Glutamatergic neuron (in vitro differentiated cells): ENCODE measurements around the gene NOMO2. TPM values are rescaled to one million over a fixed set of nuclear protein-coding genes. Genes with fewer than 3 reads are reported as not detected.
"Not testable (repeated sequence)": the region's sequence is repeated elsewhere in the genome, so short reads cannot be mapped to it uniquely, and the experiment has no call there.

Experiments used
- DNase-seq: peaks from one replicate; pipeline ENCODE4 v3.0.0; 2022
- H3K27ac Mint-ChIP-seq: one replicate; pipeline ENCODE4 v1.8.0; 2020; ENCODE audit warnings: mild to moderate bottlenecking, mixed read lengths, inconsistent platforms; ENCODE audit not compliant: unreplicated experiment
- H3K27me3 Mint-ChIP-seq: one replicate; pipeline ENCODE4 v1.8.0; 2020; ENCODE audit warnings: mild to moderate bottlenecking, moderate library complexity, mixed read lengths, inconsistent platforms; ENCODE audit not compliant: unreplicated experiment
- H3K36me3 Mint-ChIP-seq: one replicate; pipeline ENCODE4 v1.8.0; 2020; ENCODE audit warnings: mild to moderate bottlenecking, mixed read lengths, inconsistent platforms; ENCODE audit not compliant: unreplicated experiment
- H3K4me1 Mint-ChIP-seq: one replicate; pipeline ENCODE4 v1.8.0; 2020; ENCODE audit warnings: mild to moderate bottlenecking, low read depth, mixed read lengths, inconsistent platforms; ENCODE audit not compliant: unreplicated experiment
- H3K4me3 Mint-ChIP-seq: one replicate; pipeline ENCODE4 v1.8.0; 2020; ENCODE audit warnings: mild to moderate bottlenecking, mixed read lengths, inconsistent platforms; ENCODE audit not compliant: unreplicated experiment
- H3K9me3 Mint-ChIP-seq: one replicate; pipeline ENCODE4 v1.8.0; 2020; ENCODE audit warnings: mild to moderate bottlenecking, moderate library complexity, mixed read lengths, inconsistent platforms; ENCODE audit not compliant: unreplicated experiment
- total RNA-seq: library from RNA; stranded (reverse); fragmentation: NEBNext Ultra II Directional; extraction: Animal tissue kit (Norgen Biotek cat#: 25700); gene quantifications from one replicate; pipeline ENCODE4 v1.2.1, GENCODE V29; 2021; ENCODE audit not compliant: unreplicated experiment

Gene NOMO2
- total RNA-seq, 1 donor from 2014 or later: 83.5 TPM

DNA sequence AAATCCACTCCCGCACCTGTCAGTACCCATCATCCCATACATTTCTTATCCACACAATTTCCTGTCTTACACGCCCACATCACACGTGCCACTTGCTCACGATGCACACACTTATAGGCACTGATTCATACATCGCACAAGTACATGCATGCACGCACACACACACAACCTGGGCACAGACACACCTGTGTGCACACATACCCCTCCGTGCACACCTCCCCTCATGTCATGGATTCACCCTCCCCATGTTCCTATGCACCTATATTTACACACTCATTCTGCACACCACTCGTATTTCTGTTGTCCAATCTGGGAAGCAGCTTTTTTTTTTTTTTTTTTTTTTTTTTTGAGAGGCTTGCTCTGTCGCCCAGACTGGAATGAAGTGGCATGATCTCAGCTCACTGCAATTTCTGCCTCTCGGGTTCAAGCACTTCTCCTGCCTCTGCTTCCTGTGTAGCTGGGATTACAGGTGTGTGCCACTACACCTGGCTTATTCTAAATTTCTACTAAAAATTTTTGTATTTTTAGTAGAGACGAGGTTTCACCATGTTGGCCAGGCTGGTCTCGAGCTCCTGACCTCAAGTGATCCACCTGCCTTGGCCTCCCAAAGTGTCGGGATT is 13.5 kb upstream of the NOMO2 start:
- H3K4me3 Mint-ChIP-seq, H3K36me3 Mint-ChIP-seq, H3K4me1 Mint-ChIP-seq, DNase-seq, H3K27ac Mint-ChIP-seq, H3K27me3 Mint-ChIP-seq, H3K9me3 Mint-ChIP-seq: not testable (repeated sequence)

- H3K9me3 Mint-ChIP-seq, H3K4me1 Mint-ChIP-seq, H3K4me3 Mint-ChIP-seq, H3K27me3 Mint-ChIP-seq, H3K36me3 Mint-ChIP-seq, H3K27ac Mint-ChIP-seq, DNase-seq: not testable (repeated sequence)
Measured at GRCh38 chr16:18573887-18574286, 12.0 kb upstream of the NOMO2 start.

GRCh38 chr16:18572973-18573372 is 11.1 kb upstream of the NOMO2 start:
- not testable (repeated sequence) for H3K9me3 Mint-ChIP-seq, H3K27me3 Mint-ChIP-seq, H3K4me1 Mint-ChIP-seq, H3K27ac Mint-ChIP-seq, H3K36me3 Mint-ChIP-seq, H3K4me3 Mint-ChIP-seq, DNase-seq

- not testable (repeated sequence) for H3K9me3 Mint-ChIP-seq, DNase-seq, H3K27ac Mint-ChIP-seq, H3K27me3 Mint-ChIP-seq, H3K4me1 Mint-ChIP-seq, H3K4me3 Mint-ChIP-seq, H3K36me3 Mint-ChIP-seq
Measured at GRCh38 chr16:18571307-18571850, 9.5 kb upstream of the NOMO2 start.

DNA sequence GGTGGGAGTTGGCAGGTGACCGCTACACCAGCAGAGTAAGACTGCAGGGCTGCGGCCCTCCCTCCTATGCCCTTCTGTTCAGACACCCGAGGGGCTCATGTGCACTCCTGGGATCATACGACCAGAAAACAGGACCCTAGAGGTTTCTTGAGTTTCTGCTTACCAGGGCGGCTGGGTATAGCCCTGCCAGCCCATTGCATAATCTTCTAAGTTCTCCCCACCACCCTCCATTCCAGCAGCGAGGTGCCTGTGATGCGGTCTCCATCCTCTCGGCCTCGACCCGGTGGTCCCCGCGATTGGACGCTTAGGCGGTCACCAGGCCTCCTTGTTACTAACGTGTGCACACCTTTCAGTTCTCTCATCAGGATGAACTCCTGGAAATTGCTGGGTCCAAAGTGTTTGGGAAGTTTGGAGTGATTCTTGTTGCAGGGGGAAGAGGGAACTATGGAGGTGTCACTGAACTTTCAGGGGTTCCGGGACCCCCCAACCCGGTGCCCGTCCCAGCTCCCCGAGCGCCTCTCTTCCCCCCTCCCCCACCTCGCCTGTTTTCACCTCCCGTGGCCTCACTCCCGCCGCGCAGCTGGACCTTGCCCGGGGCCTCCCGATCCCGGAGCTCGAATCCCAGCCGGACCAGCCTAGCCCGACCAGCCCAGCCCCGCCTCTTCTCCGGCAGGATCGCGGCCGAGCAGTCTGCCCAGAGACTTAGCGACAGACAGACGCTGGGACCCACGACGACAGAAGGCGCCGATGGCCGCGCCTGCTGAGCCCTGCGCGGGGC is 8.8 kb upstream of the NOMO2 start:
- H3K9me3 Mint-ChIP-seq, H3K36me3 Mint-ChIP-seq, DNase-seq, H3K27ac Mint-ChIP-seq, H3K4me3 Mint-ChIP-seq, H3K4me1 Mint-ChIP-seq, H3K27me3 Mint-ChIP-seq: not testable (repeated sequence)

GRCh38 chr16:18560416-18561220 is 1.3 kb downstream of the NOMO2 start:
- not testable (repeated sequence) for H3K4me1 Mint-ChIP-seq, H3K27ac Mint-ChIP-seq, H3K27me3 Mint-ChIP-seq, H3K36me3 Mint-ChIP-seq, H3K9me3 Mint-ChIP-seq, DNase-seq
- H3K4me3 Mint-ChIP-seq: peak overlapping the region; percentile 76

DNA sequence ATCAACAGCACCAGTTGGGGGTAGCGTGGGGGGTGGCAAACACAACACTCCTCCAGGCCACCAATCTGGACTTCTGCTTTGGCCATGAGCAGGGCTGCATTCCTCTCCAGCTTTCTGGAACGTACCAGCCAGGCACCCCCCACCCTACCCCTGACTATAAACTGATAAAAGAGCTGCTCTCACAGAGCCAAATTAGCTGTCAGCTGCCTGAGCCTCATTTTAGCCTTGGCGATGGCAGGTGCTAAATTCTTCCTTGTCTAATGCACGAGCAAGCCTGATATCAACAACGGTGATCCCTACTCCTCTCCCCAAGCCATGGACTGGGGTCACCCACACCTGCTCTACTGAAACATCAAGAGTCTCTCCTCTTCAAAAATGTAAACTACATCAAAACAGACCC is 8.2 kb downstream of the NOMO2 start:
- not testable (repeated sequence) for H3K9me3 Mint-ChIP-seq, H3K36me3 Mint-ChIP-seq, H3K27me3 Mint-ChIP-seq, DNase-seq, H3K4me3 Mint-ChIP-seq, H3K4me1 Mint-ChIP-seq, H3K27ac Mint-ChIP-seq

- not testable (repeated sequence) for H3K27me3 Mint-ChIP-seq, H3K9me3 Mint-ChIP-seq, H3K4me1 Mint-ChIP-seq, H3K27ac Mint-ChIP-seq, H3K4me3 Mint-ChIP-seq, H3K36me3 Mint-ChIP-seq, DNase-seq
Measured at GRCh38 chr16:18547382-18547781, 14.5 kb downstream of the NOMO2 start.

- H3K27ac Mint-ChIP-seq, H3K27me3 Mint-ChIP-seq, H3K4me3 Mint-ChIP-seq, DNase-seq, H3K4me1 Mint-ChIP-seq, H3K9me3 Mint-ChIP-seq, H3K36me3 Mint-ChIP-seq: not testable (repeated sequence)
Measured at GRCh38 chr16:18546853-18547252, 15.0 kb downstream of the NOMO2 start.

- H3K4me3 Mint-ChIP-seq, DNase-seq, H3K9me3 Mint-ChIP-seq, H3K4me1 Mint-ChIP-seq, H3K27me3 Mint-ChIP-seq, H3K27ac Mint-ChIP-seq, H3K36me3 Mint-ChIP-seq: not testable (repeated sequence)
Measured at GRCh38 chr16:18544232-18545081, 17.4 kb downstream of the NOMO2 start.

DNA sequence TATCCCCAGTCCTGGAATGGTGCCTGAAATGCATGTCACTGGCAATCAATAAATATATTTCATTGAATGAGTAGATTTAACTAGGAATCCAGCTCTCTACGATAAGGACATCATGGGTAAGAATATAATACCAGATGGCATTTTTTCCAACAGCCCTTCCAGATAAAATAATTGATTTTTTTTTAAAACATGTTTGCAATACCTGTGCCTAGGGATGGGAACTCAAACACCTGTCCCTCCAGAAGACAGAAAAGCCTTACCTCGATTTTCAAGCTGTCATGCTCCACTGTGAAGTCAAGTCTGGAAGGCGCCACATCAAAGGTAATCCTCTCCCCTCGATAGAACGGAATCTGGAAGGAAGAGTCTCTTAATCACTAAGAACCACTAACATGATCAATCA is 20.0 kb downstream of the NOMO2 start:
- not testable (repeated sequence) for H3K27me3 Mint-ChIP-seq, H3K4me3 Mint-ChIP-seq, H3K4me1 Mint-ChIP-seq, H3K27ac Mint-ChIP-seq, H3K36me3 Mint-ChIP-seq, H3K9me3 Mint-ChIP-seq, DNase-seq
